HFF-Myc (cell line): Measurements from ENCODE around the gene NELL1.

Experiments
- DNase-seq: peaks from one replicate; pipeline ENCODE4 v3.0.0-alpha.2; 2011; ENCODE audit warnings: low read depth; ENCODE audit errors: extremely low read depth
- H3K4me3 ChIP-seq: replicated peaks from 2 replicates; pipeline ENCODE4 v1.5.1; 2011; ENCODE audit warnings: low read depth, mild to moderate bottlenecking, control low read depth, low read length
- CTCF ChIP-seq: IDR thresholded peaks from 2 replicates; pipeline ENCODE4 v1.5.1; 2012; ENCODE audit warnings: mild to moderate bottlenecking, low read depth, low read length, control low read depth; ENCODE audit errors: missing control alignments

The NELL1 gene

GRCh38 chr11:20719821-20720220 lies 50.4 kb downstream of the NELL1 start:
- no peak for DNase-seq
- TF ChIP-seq CTCF = no peak
- H3K4me3 ChIP-seq = no peak overlapping the region

GRCh38 chr11:20723366-20723765 lies 54.0 kb downstream of the NELL1 start:
- no peak for TF ChIP-seq CTCF
- no peak overlapping the region for H3K4me3 ChIP-seq
- no peak for DNase-seq

GRCh38 chr11:20729597-20730105 lies 60.3 kb downstream of the NELL1 start:
- no peak for TF ChIP-seq CTCF
- DNase-seq = no peak
- no peak overlapping the region for H3K4me3 ChIP-seq

GRCh38 chr11:20731676-20732215 lies 62.4 kb downstream of the NELL1 start:
- no peak for DNase-seq
- no peak overlapping the region for H3K4me3 ChIP-seq
- TF ChIP-seq CTCF = no peak

- no peak for TF ChIP-seq CTCF
- no peak overlapping the region for H3K4me3 ChIP-seq
- no peak for DNase-seq
These were observed 69.7 kb downstream of the NELL1 start for GRCh38 chr11:20739107-20739506.

- no peak for DNase-seq
- TF ChIP-seq CTCF = no peak
- H3K4me3 ChIP-seq = no peak overlapping the region
These were observed 70.2 kb downstream of the NELL1 start for GRCh38 chr11:20739577-20739976.

- no peak for TF ChIP-seq CTCF
- H3K4me3 ChIP-seq = no peak overlapping the region
- DNase-seq = no peak
These were observed 85.5 kb downstream of the NELL1 start for GRCh38 chr11:20754933-20755332.
